ENCODE data around the gene METTL15. TPM values are rescaled to one million over a fixed set of nuclear protein-coding genes. Genes with fewer than 3 reads are reported as not detected.

The METTL15 gene
- total and polyA plus RNA-seq, 2 experiments from 2014 or later = 9.0 to 19.8 TPM

GRCh38 chr11:28092786-28093185 is 15.4 kb upstream of the METTL15 start (continued):
- TF ChIP-seq REST (IDR thresholded peaks at IDR 0.05; ENCODE audit: unreplicated experiment) (no peak), NANOG (IDR thresholded peaks at IDR 0.05; ENCODE audit: borderline replicate concordance) (no peak), ETS1 (IDR thresholded peaks at IDR 0.05) (no peak)

- Histone ChIP-seq H3K4me1 (ENCODE audit: insufficient read depth) (no peaks in the 10 kb centered on the region), H3K4me2 (no peak overlapping the region), H4K20me1 (replicated peaks; ENCODE audit: insufficient read depth) (no peaks in the 10 kb centered on the region; the same call in none of the 2 replicates), H3K79me2 (replicated peaks; ENCODE audit: insufficient read depth) (peaks cover 61% of the 10 kb centered on the region), H2AFZ (no peak overlapping the region), H3K4me3 (no peak overlapping the region), H3K27ac (ENCODE audit: low read depth) (no peak overlapping the region), H3K9me2 (ENCODE audit: insufficient read depth) (no peaks in the 10 kb centered on the region), H3K27me3 (ENCODE audit: insufficient read depth) (no peaks in the 10 kb centered on the region), H3K36me3 (ENCODE audit: insufficient read depth) (0 out of 2 replicates have a peak, but pooled peaks cover 3% of the 10 kb centered on the region), H3F3A (replicated peaks; ENCODE audit: low read depth) (no peaks in the 10 kb centered on the region)
- Mint-ChIP-seq H3K4me1 (peaks cover 5% of the 10 kb centered on the region; the same call in 1 of the 3 replicates), H3K4me3 (no peak overlapping the region), H3K27me3 (ENCODE audit: insufficient read depth, low read depth, poor library complexity) (no peaks in the 10 kb centered on the region), H3K36me3 (ENCODE audit: low read depth) (peaks cover 6% of the 10 kb centered on the region), H3K9me3 (no peaks in the 10 kb centered on the region), H3K27ac (no peak overlapping the region)
- TF ChIP-seq ZNF331 (CRISPR knock-in tag; IDR thresholded peaks at IDR 0.05; ENCODE audit: low read depth) = no peak
- TF ChIP-seq POLR2AphosphoS5 (IDR thresholded peaks at IDR 0.05; ENCODE audit: low read depth) = no peak
- no peak for TF ChIP-seq CREB1 (CRISPR knock-in tag; IDR thresholded peaks at IDR 0.05; ENCODE audit: low read depth)
- no peak for TF ChIP-seq ZNF114 (CRISPR knock-in tag; IDR thresholded peaks at IDR 0.05)
- TF ChIP-seq STAT1 (IDR thresholded peaks at IDR 0.05; ENCODE audit: unreplicated experiment) = no peak
- no peak for TF ChIP-seq EZH2 (IDR thresholded peaks at IDR 0.05; ENCODE audit: low read depth, unreplicated experiment)
- no peak for TF ChIP-seq NANOG (IDR thresholded peaks at IDR 0.05; ENCODE audit: borderline replicate concordance)
- TF ChIP-seq ETS1 (IDR thresholded peaks at IDR 0.05) = no peak
- no peak for TF ChIP-seq CTCF (conservative IDR thresholded peaks at IDR 0.05; ENCODE audit: low read depth in 2 of 2)
- TF ChIP-seq REST (IDR thresholded peaks at IDR 0.05; ENCODE audit: unreplicated experiment) = no peak
- TF ChIP-seq EZH2phosphoT487 (IDR thresholded peaks at IDR 0.05; ENCODE audit: unreplicated experiment) = no peak
- no peak for DNase-seq (ENCODE audit: low spot score)
- ATAC-seq = no peak
Measured at GRCh38 chr11:28098257-28098656, 9.9 kb upstream of the METTL15 start.

All from GM23338 (cell line).